Measurements from ENCODE around the gene COG1. TPM values are rescaled to one million over a fixed set of nuclear protein-coding genes. Genes with fewer than 3 reads are reported as not detected.
A peak's percentile ranks its signal among the peaks of the same experiment; 100 is the strongest.
"Not testable (repeated sequence)": the region's sequence is repeated elsewhere in the genome, so short reads cannot be mapped to it uniquely, and the experiment has no call there.

Gene COG1, protein sequence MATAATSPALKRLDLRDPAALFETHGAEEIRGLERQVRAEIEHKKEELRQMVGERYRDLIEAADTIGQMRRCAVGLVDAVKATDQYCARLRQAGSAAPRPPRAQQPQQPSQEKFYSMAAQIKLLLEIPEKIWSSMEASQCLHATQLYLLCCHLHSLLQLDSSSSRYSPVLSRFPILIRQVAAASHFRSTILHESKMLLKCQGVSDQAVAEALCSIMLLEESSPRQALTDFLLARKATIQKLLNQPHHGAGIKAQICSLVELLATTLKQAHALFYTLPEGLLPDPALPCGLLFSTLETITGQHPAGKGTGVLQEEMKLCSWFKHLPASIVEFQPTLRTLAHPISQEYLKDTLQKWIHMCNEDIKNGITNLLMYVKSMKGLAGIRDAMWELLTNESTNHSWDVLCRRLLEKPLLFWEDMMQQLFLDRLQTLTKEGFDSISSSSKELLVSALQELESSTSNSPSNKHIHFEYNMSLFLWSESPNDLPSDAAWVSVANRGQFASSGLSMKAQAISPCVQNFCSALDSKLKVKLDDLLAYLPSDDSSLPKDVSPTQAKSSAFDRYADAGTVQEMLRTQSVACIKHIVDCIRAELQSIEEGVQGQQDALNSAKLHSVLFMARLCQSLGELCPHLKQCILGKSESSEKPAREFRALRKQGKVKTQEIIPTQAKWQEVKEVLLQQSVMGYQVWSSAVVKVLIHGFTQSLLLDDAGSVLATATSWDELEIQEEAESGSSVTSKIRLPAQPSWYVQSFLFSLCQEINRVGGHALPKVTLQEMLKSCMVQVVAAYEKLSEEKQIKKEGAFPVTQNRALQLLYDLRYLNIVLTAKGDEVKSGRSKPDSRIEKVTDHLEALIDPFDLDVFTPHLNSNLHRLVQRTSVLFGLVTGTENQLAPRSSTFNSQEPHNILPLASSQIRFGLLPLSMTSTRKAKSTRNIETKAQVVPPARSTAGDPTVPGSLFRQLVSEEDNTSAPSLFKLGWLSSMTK
- total RNA-seq = 35.8 TPM in 2 replicates
- long read RNA-seq, transcript COG1-201 (14 exons, 3,079 nt) = major isoform, 45 of 68 reads
- long read RNA-seq, partial matches to known transcripts = 10 of 68 reads
- long read RNA-seq, other reads (novel, unspliced or antisense) = 13 of 68 reads

DNA sequence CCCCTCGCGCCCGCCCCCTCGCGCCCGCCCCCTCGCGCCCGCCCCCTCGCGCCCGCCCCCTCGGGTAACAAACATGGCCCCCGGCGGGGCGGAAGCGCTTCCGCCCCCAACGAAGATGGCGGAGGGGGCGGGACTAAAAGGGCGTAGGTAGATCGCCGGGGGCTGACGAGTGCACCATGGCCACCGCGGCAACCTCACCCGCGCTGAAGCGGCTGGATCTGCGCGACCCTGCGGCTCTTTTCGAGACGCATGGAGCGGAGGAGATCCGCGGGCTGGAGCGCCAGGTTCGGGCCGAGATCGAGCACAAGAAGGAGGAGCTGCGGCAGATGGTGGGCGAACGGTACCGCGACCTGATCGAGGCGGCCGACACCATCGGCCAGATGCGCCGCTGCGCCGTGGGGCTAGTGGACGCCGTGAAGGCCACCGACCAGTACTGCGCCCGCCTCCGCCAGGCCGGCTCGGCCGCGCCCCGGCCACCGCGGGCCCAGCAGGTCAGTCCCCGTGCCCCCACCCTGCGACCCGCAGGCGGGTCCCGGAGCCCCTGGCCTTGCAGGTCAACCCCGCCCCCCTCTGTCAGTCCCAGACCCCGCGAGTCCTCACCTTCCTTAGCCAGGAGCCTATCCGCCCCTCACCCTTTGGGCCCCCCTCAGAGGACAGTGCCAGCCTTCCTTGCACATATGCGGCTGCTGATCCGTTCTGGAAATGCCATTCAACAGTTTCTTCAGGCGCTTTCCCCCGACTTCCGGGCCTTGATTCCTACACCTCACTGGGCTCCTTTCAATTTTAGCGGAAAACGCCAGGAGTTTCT is at the start of gene COG1:
TSS of gene COG1 (plus strand) at position 162 of the 808 bp plus-strand sequence. CDS start at position 177, 15 bp downstream.
- peaks cover 36% of the 10 kb centered on the region for H3K4me1 Mint-ChIP-seq
- no peaks in the 10 kb centered on the region for H3K27me3 Mint-ChIP-seq (ENCODE audit: low read depth)
- peak within 1 kb of the TSS; percentile 99 for H3K27ac Mint-ChIP-seq (ENCODE audit: unreplicated experiment)
- DNase-seq (ENCODE audit: low read depth, low spot score) = peak; percentile 69
- H3K4me3 Mint-ChIP-seq = peak within 1 kb of the TSS; percentile 98
- H3K9me3 Mint-ChIP-seq = no peaks in the 10 kb centered on the region
- H3K36me3 Mint-ChIP-seq (ENCODE audit: low read depth) = peaks cover 19% of the 10 kb centered on the region
- TF ChIP-seq, protein P1, sequence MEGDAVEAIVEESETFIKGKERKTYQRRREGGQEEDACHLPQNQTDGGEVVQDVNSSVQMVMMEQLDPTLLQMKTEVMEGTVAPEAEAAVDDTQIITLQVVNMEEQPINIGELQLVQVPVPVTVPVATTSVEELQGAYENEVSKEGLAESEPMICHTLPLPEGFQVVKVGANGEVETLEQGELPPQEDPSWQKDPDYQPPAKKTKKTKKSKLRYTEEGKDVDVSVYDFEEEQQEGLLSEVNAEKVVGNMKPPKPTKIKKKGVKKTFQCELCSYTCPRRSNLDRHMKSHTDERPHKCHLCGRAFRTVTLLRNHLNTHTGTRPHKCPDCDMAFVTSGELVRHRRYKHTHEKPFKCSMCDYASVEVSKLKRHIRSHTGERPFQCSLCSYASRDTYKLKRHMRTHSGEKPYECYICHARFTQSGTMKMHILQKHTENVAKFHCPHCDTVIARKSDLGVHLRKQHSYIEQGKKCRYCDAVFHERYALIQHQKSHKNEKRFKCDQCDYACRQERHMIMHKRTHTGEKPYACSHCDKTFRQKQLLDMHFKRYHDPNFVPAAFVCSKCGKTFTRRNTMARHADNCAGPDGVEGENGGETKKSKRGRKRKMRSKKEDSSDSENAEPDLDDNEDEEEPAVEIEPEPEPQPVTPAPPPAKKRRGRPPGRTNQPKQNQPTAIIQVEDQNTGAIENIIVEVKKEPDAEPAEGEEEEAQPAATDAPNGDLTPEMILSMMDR (conservative IDR thresholded peaks at IDR 0.05) = no peak

DNA sequence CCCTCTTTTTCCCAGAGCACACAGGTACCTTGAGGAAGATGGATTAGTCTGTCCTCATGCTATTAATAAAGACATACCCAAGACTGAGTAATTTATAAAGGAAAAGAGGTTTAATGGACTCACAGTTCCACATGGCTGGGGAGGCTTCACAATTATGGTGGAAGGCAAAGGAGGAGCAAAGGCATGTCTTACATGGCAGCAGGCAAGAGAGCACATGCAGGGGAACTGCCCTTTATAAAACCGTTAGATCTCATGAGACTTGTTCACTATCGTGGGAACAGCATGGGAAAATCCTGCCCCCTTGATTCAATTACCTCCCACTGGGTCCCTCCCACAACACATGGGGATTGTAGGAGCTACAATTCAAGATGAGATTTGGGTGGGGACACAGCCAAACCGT is 48.6 kb upstream of the COG1 start:
- H3K27ac Mint-ChIP-seq (ENCODE audit: unreplicated experiment); H3K36me3 Mint-ChIP-seq (ENCODE audit: low read depth); H3K4me3 Mint-ChIP-seq; H3K27me3 Mint-ChIP-seq (ENCODE audit: low read depth); DNase-seq (ENCODE audit: low read depth, low spot score); H3K4me1 Mint-ChIP-seq: not testable (repeated sequence)
- H3K9me3 Mint-ChIP-seq = peaks cover 15% of the 10 kb centered on the region

DNA sequence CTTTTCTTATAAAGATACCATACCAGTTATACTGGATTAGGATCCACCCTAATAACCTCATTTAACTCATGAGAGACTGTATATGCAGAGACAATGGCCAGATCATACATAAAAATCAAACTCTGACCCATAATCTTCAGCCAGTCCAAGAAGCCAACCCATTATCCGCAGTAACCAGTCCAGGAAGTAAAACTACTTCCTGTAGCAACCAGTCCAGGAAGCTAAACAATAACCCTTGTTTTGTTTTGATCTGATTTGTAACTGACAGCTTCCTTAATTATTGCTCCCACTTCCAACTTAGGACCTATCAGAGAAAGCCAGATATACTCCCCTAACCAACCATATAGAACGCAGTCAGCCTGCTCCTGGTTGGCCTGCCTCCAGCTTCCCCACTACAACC is 47.2 kb upstream of the COG1 start:
- H3K4me3 Mint-ChIP-seq = no peak overlapping the region
- peaks cover 3% of the 10 kb centered on the region for H3K27me3 Mint-ChIP-seq (ENCODE audit: low read depth)
- H3K9me3 Mint-ChIP-seq = peaks cover 19% of the 10 kb centered on the region
- no peaks in the 10 kb centered on the region for H3K4me1 Mint-ChIP-seq
- no peak for DNase-seq (ENCODE audit: low read depth, low spot score)
- H3K36me3 Mint-ChIP-seq (ENCODE audit: low read depth) = peaks cover 2% of the 10 kb centered on the region
- no peak overlapping the region for H3K27ac Mint-ChIP-seq (ENCODE audit: unreplicated experiment)
- TF ChIP-seq, protein P1 (conservative IDR thresholded peaks at IDR 0.05) = no peak

DNA sequence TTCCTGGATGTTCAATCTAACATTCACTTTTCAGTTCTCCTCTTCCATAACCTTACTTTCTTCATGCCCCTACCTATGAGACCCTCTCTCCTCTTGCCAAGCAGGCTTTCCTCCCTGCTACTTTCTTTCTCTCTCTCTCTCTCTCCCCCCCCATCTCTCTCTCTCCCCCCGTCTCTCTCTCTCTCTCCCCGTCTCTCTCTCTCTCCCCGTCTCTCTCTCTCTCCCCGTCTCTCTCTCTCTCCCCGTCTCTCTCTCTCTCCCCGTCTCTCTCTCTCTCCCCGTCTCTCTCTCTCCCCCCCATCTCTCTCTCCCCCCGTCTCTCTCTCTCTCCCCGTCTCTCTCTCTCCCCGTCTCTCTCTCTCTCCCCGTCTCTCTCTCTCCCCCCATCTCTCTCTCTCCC is 45.1 kb upstream of the COG1 start:
- not testable (repeated sequence) for H3K27ac Mint-ChIP-seq (ENCODE audit: unreplicated experiment); H3K4me3 Mint-ChIP-seq; H3K4me1 Mint-ChIP-seq; H3K36me3 Mint-ChIP-seq (ENCODE audit: low read depth); H3K27me3 Mint-ChIP-seq (ENCODE audit: low read depth); DNase-seq (ENCODE audit: low read depth, low spot score)
- H3K9me3 Mint-ChIP-seq = peaks cover 20% of the 10 kb centered on the region

DNA sequence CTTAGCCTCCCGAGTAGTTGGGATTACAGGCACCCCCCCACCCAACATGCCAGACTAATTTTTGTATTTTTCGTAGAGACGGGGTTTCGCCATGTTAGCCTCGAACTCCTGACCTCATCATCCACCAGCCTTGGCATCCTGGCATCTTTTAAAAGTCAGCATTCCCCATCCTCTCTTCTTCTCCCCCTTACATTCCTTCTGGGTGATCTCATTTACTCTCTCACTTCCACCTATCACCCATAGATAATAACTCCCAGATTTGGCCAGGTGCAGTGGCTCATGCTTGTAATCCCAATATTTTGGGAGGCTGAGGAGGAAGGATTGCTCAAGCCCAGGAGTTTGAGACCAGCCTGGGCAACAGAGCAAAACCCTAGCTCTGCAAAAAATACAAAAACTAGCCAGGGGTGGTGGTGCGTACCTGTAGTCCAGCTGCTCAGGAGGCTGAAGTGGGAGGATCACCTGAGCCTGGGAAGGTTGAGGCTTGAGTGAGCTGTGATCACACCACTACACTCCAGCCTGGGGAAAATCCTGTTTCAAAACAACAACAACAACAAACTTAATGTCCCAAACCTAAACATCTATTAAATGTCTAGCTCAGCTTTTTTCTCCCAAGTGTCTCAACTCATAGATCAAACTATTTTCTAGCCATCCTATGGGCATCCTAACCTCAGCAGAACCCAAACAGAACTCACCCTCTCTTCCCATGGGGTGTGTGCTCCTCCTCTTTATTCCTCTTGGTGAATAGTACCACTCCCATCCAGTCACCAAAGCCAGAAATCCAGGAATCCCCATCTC is 44.1 kb upstream of the COG1 start:
- peaks cover 3% of the 10 kb centered on the region for H3K36me3 Mint-ChIP-seq (ENCODE audit: low read depth)
- no peak overlapping the region for H3K27ac Mint-ChIP-seq (ENCODE audit: unreplicated experiment)
- H3K27me3 Mint-ChIP-seq (ENCODE audit: low read depth) = peaks cover 3% of the 10 kb centered on the region
- no peak overlapping the region for H3K4me3 Mint-ChIP-seq
- TF ChIP-seq, protein P1 (conservative IDR thresholded peaks at IDR 0.05) = no peak
- H3K9me3 Mint-ChIP-seq = peaks cover 20% of the 10 kb centered on the region
- no peak for DNase-seq (ENCODE audit: low read depth, low spot score)
- no peaks in the 10 kb centered on the region for H3K4me1 Mint-ChIP-seq

DNA sequence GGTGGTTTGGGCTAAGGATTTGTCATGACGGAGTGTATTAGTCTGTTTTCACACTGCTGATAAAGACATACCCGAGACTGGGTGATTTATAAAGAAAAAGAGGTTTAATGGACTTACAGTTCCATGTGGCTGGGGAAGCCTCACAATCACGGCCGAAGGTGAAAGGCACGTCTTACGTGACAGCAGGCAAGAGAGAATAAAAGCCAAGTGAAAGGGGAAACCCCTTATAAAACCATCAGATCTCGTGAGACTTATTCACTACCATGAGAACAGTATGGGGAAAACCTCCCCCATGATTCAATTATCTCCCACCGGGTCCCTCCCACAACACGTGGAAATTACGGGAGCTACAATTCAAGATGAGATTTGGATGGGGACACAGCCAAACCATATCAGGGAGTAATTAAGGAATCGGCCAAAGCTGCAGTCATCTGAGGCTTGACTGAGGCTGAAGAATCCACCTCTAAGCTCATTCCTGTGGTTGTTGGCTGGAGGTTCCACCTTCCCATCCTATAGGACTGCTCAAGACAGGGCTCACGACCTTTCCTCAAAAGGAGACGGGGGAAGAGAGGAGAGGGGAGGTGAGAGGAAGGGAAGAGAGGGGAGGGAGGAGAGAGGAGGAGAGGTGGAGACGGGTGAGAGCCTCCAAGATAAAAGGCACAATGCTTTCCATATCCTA is 42.1 kb upstream of the COG1 start:
- not testable (repeated sequence) for H3K27ac Mint-ChIP-seq (ENCODE audit: unreplicated experiment); H3K36me3 Mint-ChIP-seq (ENCODE audit: low read depth); DNase-seq (ENCODE audit: low read depth, low spot score); H3K4me1 Mint-ChIP-seq; H3K4me3 Mint-ChIP-seq; H3K27me3 Mint-ChIP-seq (ENCODE audit: low read depth)
- H3K9me3 Mint-ChIP-seq = peaks cover 12% of the 10 kb centered on the region
